PFSK-1 (cell line): ENCODE data around the gene MAP3K3.

Experiments used
- FOXP2 ChIP-seq: optimal IDR thresholded peaks from 2 replicates; pipeline ENCODE3; 2011; ENCODE audit warnings: borderline replicate concordance, control low read depth, inconsistent platforms; ENCODE audit not compliant: insufficient read depth; ENCODE audit errors: extremely low read length, extremely low read depth
- POLR2AphosphoS5 ChIP-seq: IDR thresholded peaks from 2 replicates; pipeline ENCODE4 v1.6.1; 2012; ENCODE audit warnings: low read depth, mild to moderate bottlenecking, control low read depth, low read length, moderate library complexity
- SIN3A ChIP-seq: IDR thresholded peaks from 2 replicates; pipeline ENCODE4 v1.6.1; 2012; ENCODE audit warnings: mild to moderate bottlenecking, low read length, moderate library complexity, borderline replicate concordance; ENCODE audit not compliant: insufficient read depth
- TF ChIP-seq, protein P1 (sequence below), 2 experiments: IDR thresholded peaks; 2 replicates each; pipeline versions ENCODE4 v1.6.1 to v1.8.0; 2011 to 2012; ENCODE audit warnings: low read depth in 2 of 2, low read length in 2 of 2, control low read depth in 1 of 2, inconsistent platforms in 1 of 2, mild to moderate bottlenecking in 1 of 2, moderate library complexity in 1 of 2; ENCODE audit not compliant: insufficient read depth in 1 of 2

DNA sequence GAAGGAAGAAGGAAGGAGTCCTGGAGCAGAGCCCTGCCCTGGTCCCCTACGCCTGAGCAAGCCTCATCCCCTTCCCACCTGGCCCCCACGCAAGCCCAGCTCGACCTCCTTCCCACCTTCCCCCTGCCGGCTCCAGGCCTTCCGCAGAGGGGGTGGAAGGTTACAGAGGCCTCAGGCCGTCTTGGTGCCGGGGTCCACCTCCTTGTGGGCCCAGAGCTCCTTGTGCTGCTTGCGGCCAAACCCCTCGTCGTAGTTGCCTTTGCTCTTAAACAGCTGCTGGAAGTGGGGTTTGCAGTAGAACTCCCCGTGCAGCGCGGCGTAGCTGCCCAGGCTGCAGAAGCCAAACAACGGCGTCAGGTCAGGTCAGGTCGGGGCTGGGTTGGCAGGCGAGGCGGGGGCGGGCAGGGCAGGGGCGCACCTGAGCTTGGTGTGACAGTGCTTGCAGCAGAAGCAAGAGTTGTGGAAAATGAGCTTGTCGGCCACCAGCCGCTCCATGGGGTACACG is 76.2 kb downstream of the MAP3K3 start:
- TF ChIP-seq POLR2AphosphoS5 (no peak), SIN3A (no peak), FOXP2 (no peak)
- TF ChIP-seq, protein P1, sequence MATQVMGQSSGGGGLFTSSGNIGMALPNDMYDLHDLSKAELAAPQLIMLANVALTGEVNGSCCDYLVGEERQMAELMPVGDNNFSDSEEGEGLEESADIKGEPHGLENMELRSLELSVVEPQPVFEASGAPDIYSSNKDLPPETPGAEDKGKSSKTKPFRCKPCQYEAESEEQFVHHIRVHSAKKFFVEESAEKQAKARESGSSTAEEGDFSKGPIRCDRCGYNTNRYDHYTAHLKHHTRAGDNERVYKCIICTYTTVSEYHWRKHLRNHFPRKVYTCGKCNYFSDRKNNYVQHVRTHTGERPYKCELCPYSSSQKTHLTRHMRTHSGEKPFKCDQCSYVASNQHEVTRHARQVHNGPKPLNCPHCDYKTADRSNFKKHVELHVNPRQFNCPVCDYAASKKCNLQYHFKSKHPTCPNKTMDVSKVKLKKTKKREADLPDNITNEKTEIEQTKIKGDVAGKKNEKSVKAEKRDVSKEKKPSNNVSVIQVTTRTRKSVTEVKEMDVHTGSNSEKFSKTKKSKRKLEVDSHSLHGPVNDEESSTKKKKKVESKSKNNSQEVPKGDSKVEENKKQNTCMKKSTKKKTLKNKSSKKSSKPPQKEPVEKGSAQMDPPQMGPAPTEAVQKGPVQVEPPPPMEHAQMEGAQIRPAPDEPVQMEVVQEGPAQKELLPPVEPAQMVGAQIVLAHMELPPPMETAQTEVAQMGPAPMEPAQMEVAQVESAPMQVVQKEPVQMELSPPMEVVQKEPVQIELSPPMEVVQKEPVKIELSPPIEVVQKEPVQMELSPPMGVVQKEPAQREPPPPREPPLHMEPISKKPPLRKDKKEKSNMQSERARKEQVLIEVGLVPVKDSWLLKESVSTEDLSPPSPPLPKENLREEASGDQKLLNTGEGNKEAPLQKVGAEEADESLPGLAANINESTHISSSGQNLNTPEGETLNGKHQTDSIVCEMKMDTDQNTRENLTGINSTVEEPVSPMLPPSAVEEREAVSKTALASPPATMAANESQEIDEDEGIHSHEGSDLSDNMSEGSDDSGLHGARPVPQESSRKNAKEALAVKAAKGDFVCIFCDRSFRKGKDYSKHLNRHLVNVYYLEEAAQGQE (IDR thresholded peaks at IDR 0.05; ENCODE audit: insufficient read depth in 1 of 2, low read depth in 2 of 2, low read length in 2 of 2) = no peak
